ENCODE data around the gene TAF7. TPM values are rescaled to one million over a fixed set of nuclear protein-coding genes. Genes with fewer than 3 reads are reported as not detected.

TAF7 gene
- total RNA-seq, 1 experiment from 2014 or later = 40.9 TPM

DNA sequence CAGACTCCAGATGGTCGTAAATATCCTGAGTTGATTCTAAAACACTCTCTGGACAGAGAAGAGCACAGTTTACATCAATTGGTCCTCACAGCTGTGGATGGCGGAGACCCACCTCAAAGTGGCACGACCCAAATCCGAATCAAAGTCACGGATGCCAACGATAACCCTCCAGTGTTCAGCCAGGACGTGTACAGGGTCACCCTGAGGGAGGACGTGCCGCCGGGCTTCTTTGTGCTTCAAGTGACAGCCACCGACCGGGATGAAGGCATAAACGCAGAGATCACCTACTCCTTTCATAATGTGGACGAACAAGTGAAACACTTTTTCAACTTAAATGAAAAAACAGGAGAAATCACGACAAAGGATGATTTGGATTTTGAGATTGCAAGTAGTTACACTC lies 40.1 kb upstream of the TAF7 start:
- Histone ChIP-seq H3K79me2 (ENCODE audit: insufficient read depth, low read length) (no peaks in the 10 kb centered on the region), H3K36me3 (ENCODE audit: control insufficient read depth in 1 of 2, insufficient read depth in 2 of 2, low read length in 2 of 2) (no peaks in the 10 kb centered on the region), H2AFZ (ENCODE audit: low read depth, low read length, poor library complexity, severe bottlenecking) (no peak overlapping the region), H3K4me3 (replicated peaks in 1 of 2; ENCODE audit: low read depth in 1 of 2, low read length in 2 of 2) (no peak overlapping the region), H3K27me3 (ENCODE audit: insufficient read depth, low read length) (no peaks in the 10 kb centered on the region), H3K27ac (ENCODE audit: low read depth, low read length) (no peak overlapping the region), H3K4me2 (ENCODE audit: low read length) (no peak overlapping the region), H3K9ac (ENCODE audit: low read length) (no peak overlapping the region), H3K4me1 (ENCODE audit: control insufficient read depth in 1 of 2, insufficient read depth in 2 of 2, low read length in 2 of 2) (no peaks in the 10 kb centered on the region), H4K20me1 (ENCODE audit: insufficient read depth) (no peaks in the 10 kb centered on the region), H3K9me2 (ENCODE audit: insufficient read depth) (no peaks in the 10 kb centered on the region), H3K9me3 (ENCODE audit: control insufficient read depth in 1 of 2, insufficient read depth in 1 of 2, low read depth in 1 of 2, low read length in 2 of 2) (peaks cover 5 to 6% of the 10 kb centered on the region in 2 experiments; a peak in 2 of 4 replicates)
- CTCF ChIA-PET = interaction anchor here (0.8 to 1.1 kb wide), 2 partner anchors 53 to 203 kb away, joined by 3 to 6 read pairs; partner anchors contain the start of gene PCDHGA10
- POLR2A ChIA-PET = no interaction called here
- TF ChIP-seq, protein P1, sequence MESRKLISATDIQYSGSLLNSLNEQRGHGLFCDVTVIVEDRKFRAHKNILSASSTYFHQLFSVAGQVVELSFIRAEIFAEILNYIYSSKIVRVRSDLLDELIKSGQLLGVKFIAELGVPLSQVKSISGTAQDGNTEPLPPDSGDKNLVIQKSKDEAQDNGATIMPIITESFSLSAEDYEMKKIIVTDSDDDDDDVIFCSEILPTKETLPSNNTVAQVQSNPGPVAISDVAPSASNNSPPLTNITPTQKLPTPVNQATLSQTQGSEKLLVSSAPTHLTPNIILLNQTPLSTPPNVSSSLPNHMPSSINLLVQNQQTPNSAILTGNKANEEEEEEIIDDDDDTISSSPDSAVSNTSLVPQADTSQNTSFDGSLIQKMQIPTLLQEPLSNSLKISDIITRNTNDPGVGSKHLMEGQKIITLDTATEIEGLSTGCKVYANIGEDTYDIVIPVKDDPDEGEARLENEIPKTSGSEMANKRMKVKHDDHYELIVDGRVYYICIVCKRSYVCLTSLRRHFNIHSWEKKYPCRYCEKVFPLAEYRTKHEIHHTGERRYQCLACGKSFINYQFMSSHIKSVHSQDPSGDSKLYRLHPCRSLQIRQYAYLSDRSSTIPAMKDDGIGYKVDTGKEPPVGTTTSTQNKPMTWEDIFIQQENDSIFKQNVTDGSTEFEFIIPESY (IDR thresholded peaks at IDR 0.05; ENCODE audit: extremely low read depth, insufficient replicate concordance, low read length) = no peak
- TF ChIP-seq, protein P2, sequence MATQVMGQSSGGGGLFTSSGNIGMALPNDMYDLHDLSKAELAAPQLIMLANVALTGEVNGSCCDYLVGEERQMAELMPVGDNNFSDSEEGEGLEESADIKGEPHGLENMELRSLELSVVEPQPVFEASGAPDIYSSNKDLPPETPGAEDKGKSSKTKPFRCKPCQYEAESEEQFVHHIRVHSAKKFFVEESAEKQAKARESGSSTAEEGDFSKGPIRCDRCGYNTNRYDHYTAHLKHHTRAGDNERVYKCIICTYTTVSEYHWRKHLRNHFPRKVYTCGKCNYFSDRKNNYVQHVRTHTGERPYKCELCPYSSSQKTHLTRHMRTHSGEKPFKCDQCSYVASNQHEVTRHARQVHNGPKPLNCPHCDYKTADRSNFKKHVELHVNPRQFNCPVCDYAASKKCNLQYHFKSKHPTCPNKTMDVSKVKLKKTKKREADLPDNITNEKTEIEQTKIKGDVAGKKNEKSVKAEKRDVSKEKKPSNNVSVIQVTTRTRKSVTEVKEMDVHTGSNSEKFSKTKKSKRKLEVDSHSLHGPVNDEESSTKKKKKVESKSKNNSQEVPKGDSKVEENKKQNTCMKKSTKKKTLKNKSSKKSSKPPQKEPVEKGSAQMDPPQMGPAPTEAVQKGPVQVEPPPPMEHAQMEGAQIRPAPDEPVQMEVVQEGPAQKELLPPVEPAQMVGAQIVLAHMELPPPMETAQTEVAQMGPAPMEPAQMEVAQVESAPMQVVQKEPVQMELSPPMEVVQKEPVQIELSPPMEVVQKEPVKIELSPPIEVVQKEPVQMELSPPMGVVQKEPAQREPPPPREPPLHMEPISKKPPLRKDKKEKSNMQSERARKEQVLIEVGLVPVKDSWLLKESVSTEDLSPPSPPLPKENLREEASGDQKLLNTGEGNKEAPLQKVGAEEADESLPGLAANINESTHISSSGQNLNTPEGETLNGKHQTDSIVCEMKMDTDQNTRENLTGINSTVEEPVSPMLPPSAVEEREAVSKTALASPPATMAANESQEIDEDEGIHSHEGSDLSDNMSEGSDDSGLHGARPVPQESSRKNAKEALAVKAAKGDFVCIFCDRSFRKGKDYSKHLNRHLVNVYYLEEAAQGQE (IDR thresholded peaks at IDR 0.05; ENCODE audit: low read depth) = no peak
- TF ChIP-seq ZNF274 (IDR thresholded peaks at IDR 0.05; ENCODE audit: low read depth, low read length) (no peak), CBX3 (IDR thresholded peaks at IDR 0.05; ENCODE audit: low read depth) (no peak), FOSL1 (IDR thresholded peaks at IDR 0.05; ENCODE audit: low read depth) (no peak), CEBPB (IDR thresholded peaks at IDR 0.05; ENCODE audit: low read depth) (no peak), POLR2A (IDR thresholded peaks at IDR 0.05; ENCODE audit: borderline replicate concordance, extremely low read depth, insufficient read depth, insufficient read length) (no peak), JUND (IDR thresholded peaks at IDR 0.05) (no peak)
- TF ChIP-seq, protein P3, sequence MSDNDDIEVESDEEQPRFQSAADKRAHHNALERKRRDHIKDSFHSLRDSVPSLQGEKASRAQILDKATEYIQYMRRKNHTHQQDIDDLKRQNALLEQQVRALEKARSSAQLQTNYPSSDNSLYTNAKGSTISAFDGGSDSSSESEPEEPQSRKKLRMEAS (IDR thresholded peaks at IDR 0.05) = no peak
- no peak for DNase-seq (ENCODE audit: low read depth, low spot score)
- no TSS peak for BruUV-seq (replicated peaks)
- intact Hi-C loops (cut with micrococcal nuclease) = no loop called here
- RAD21 ChIA-PET (ENCODE audit: low non-redundant PET in 1 of 2, low total read pairs in 2 of 2, uncharacterized antibody in 2 of 2, unreplicated experiment in 2 of 2) = no interaction called here
- no peak for ATAC-seq
